SK-N-SH (cell line): Measurements from ENCODE around the gene PNPLA2. TPM values are rescaled to one million over a fixed set of nuclear protein-coding genes. Genes with fewer than 3 reads are reported as not detected.

ENCODE experiments used
- CTCF ChIA-PET: fragments of 300-600, 350-600 bp; formaldehyde crosslinking; extraction: SDS; loops from one replicate; lab custom pipeline; 2021; lab: Yijun Ruan, JAX
- POLR2A ChIA-PET: fragments of 350-600 bp; sonication (Branson Sonifier 250); formaldehyde crosslinking; extraction: SDS; loops from one replicate; lab custom pipeline; 2020; ENCODE audit warnings: antibody characterized with exemption, inconsistent platforms; lab: Yijun Ruan, JAX
- DNase-seq: peaks from one replicate; pipeline ENCODE4 v3.0.0; 2012
- H2AFZ ChIP-seq: fragments of 200-600 bp; sonication (generic); 2 replicates; pipeline ENCODE4 v1.8.1; 2016; ENCODE audit warnings: antibody characterized with exemption, mild to moderate bottlenecking, low read depth
- H3F3A ChIP-seq: fragments of 200-600 bp; sonication (generic); replicated peaks from 2 replicates; pipeline ENCODE3; 2016; ENCODE audit warnings: antibody characterized with exemption, mild to moderate bottlenecking; ENCODE audit not compliant: insufficient read depth
- H3K27ac ChIP-seq, 2 experiments: fragments of 200-500 bp in 1 of 2; fragments of 200-600 bp in 1 of 2; sonication (Bioruptor generic) in 1 of 2; sonication (generic), shearing (Covaris generic) in 1 of 2; 2 replicates each; pipeline versions ENCODE4 v1.5.1 to v1.6.1; 2014 to 2016; ENCODE audit warnings: low read depth in 2 of 2, inconsistent platforms in 1 of 2, low read length in 1 of 2, mild to moderate bottlenecking in 1 of 2, mixed read lengths in 1 of 2
- H3K27me3 ChIP-seq: fragments of 200-600 bp; sonication (generic), shearing (Covaris generic); 2 replicates; pipeline ENCODE4 v1.6.1; 2016; ENCODE audit warnings: mixed run types; ENCODE audit not compliant: insufficient read depth
- H3K36me3 ChIP-seq, 2 experiments: fragments of 200-500 bp in 1 of 2; fragments of 200-600 bp in 1 of 2; sonication (Bioruptor generic) in 1 of 2; sonication (generic) in 1 of 2; replicated peaks in 1 of 2; 2 replicates each; pipeline versions ENCODE3 to v1.5.1; 2014 to 2016; ENCODE audit warnings: low read length in 1 of 2, mild to moderate bottlenecking in 1 of 2; ENCODE audit not compliant: insufficient read depth in 2 of 2, control insufficient read depth in 1 of 2
- H3K4me1 ChIP-seq, 2 experiments: fragments of 200-500 bp in 1 of 2; fragments of 200-600 bp in 1 of 2; sonication (Bioruptor generic) in 1 of 2; sonication (generic), shearing (Covaris generic) in 1 of 2; 2 replicates each; pipeline versions ENCODE4 v1.5.1 to v1.6.1; 2014 to 2016; ENCODE audit warnings: low read depth in 1 of 2, low read length in 1 of 2, mixed run types in 1 of 2; ENCODE audit not compliant: insufficient read depth in 2 of 2, control insufficient read depth in 1 of 2
- H3K4me2 ChIP-seq: fragments of 200-600 bp; sonication (generic), shearing (Covaris generic); 2 replicates; pipeline ENCODE4 v1.6.1; 2017; ENCODE audit warnings: mixed run types
- H3K4me3 ChIP-seq, 2 experiments: fragments of 200-500 bp in 1 of 2; fragments of 200-600 bp in 1 of 2; sonication (Bioruptor generic) in 1 of 2; sonication (generic), shearing (Covaris generic) in 1 of 2; 2 replicates each; pipeline versions ENCODE4 v1.5.1 to v1.8.1; 2014 to 2016; ENCODE audit warnings: low read depth in 2 of 2, inconsistent platforms in 1 of 2, low read length in 1 of 2, mild to moderate bottlenecking in 1 of 2, mixed read lengths in 1 of 2, moderate library complexity in 1 of 2
- H3K79me2 ChIP-seq: fragments of 200-600 bp; sonication (generic); 2 replicates; pipeline ENCODE4 v1.8.1; 2017; ENCODE audit warnings: mild to moderate bottlenecking; ENCODE audit not compliant: insufficient read depth
- H3K9ac ChIP-seq: fragments of 200-600 bp; sonication (generic); 2 replicates; pipeline ENCODE4 v1.6.1; 2017; ENCODE audit warnings: mixed run types
- H3K9me2 ChIP-seq: fragments of 200-600 bp; sonication (generic); 2 replicates; pipeline ENCODE4 v1.6.1; 2017; ENCODE audit warnings: mixed run types
- H3K9me3 ChIP-seq: fragments of 200-600 bp; sonication (generic); 2 replicates; pipeline ENCODE4 v1.6.1; 2017; ENCODE audit warnings: mixed run types, mild to moderate bottlenecking, moderate library complexity
- H4K20me1 ChIP-seq: fragments of 200-600 bp; sonication (generic); 2 replicates; pipeline ENCODE4 v1.6.1; 2017; ENCODE audit warnings: mild to moderate bottlenecking, mixed run types; ENCODE audit not compliant: insufficient read depth
- CTCF ChIP-seq: fragments of 200-600 bp; sonication (generic); IDR thresholded peaks from 2 replicates; pipeline ENCODE4 v1.6.1; 2017; ENCODE audit warnings: antibody characterized with exemption, mild to moderate bottlenecking, moderate library complexity
- FOSL2 ChIP-seq: IDR thresholded peaks from 2 replicates; pipeline ENCODE4 v1.4.0; 2012; ENCODE audit warnings: low read depth, mild to moderate bottlenecking, moderate library complexity, borderline replicate concordance
- IRF3 ChIP-seq: fragments of 150-350 bp; IDR thresholded peaks from 2 replicates; pipeline ENCODE4 v1.6.1; 2016; ENCODE audit warnings: mild to moderate bottlenecking, low read depth, low read length
- MXI1 ChIP-seq: IDR thresholded peaks from 2 replicates; pipeline ENCODE4 v1.6.1; 2012; ENCODE audit warnings: mild to moderate bottlenecking, low read depth, low read length, improper control_type of control experiment
- NFIC ChIP-seq: IDR thresholded peaks from 2 replicates; pipeline ENCODE4 v1.4.0; 2012; ENCODE audit warnings: borderline replicate concordance
- RXRA ChIP-seq: IDR thresholded peaks from 2 replicates; pipeline ENCODE4 v1.4.0; 2012; ENCODE audit warnings: low read depth, mild to moderate bottlenecking, borderline replicate concordance
- TAF1 ChIP-seq: IDR thresholded peaks from 2 replicates; pipeline ENCODE4 v1.6.1; 2012; ENCODE audit warnings: low read depth, mild to moderate bottlenecking, low read length, moderate library complexity, borderline replicate concordance
- TCF12 ChIP-seq: IDR thresholded peaks from 2 replicates; pipeline ENCODE4 v1.4.0; 2012
- USF1 ChIP-seq: IDR thresholded peaks from 2 replicates; pipeline ENCODE4 v1.4.0; 2012; ENCODE audit warnings: low read depth, borderline replicate concordance
- WGBS: methylation state at CpG from one replicate; pipeline ENCODE4 v1.1.6; 2017; ENCODE audit warnings: low lambda C conversion rate; 5-methylcytosine and 5-hydroxymethylcytosine counted together
- polyA plus RNA-seq, 3 experiments: library from polyadenylated mRNA; depleted of rRNA; stranded (reverse); fragments of >200 nt; gene quantifications; 2 replicates each; pipeline ENCODE4 v1.2.3, GENCODE V29; 2012

The PNPLA2 gene
- polyA plus RNA-seq, 1 of the 3 experiments (the other 2 are of a cell fraction) = 60.3 TPM

- TF ChIP-seq IRF3 (no peak), USF1 (peak; percentile 30; the same call in 1 of the 2 replicates)
- Histone ChIP-seq H4K20me1 (peaks cover 15% of the 10 kb centered on the region), H3K9me2 (no peaks in the 10 kb centered on the region), H3K27ac (no peak overlapping the region), H3K79me2 (peaks cover 42% of the 10 kb centered on the region), H3K4me2 (peak overlapping the region; percentile 100), H2AFZ (no peak overlapping the region), H3K9ac (no peak overlapping the region), H3K9me3 (no peaks in the 10 kb centered on the region), H3K4me1 (peaks cover 14 to 37% of the 10 kb centered on the region in 2 experiments; a peak in 2 of 4 replicates), H3K4me3 (peak overlapping the region in 1 of 2 experiments; percentile 21; a peak in 1 of 4 replicates), H3K27me3 (no peaks in the 10 kb centered on the region), H3K36me3 (peaks cover 0 to 2% of the 10 kb centered on the region in 2 experiments), H3F3A (peaks cover 15% of the 10 kb centered on the region)
- ChIA-PET CTCF (interaction anchor here (0.9 to 2.3 kb wide), 5 partner anchors 10 to 28 kb away, joined by 3 to 9 read pairs (median 3); partner anchors contain the start of genes PNPLA2 and RPLP2), POLR2A (interaction anchor here (1.2 to 2.2 kb wide), 3 partner anchors 10 to 12 kb away, joined by 5 to 9 read pairs (median 6); partner anchors contain the start of genes PNPLA2, POLR2L and TSPAN4)
- 71% methylated on average over 54 of the region's 78 CpGs for WGBS
- peak; percentile 85 for DNase-seq
These were observed 11.8 kb downstream of the PNPLA2 start for GRCh38 chr11:830295-831117.

- no peak overlapping the region for H2AFZ ChIP-seq
- no peak for DNase-seq
- H3K4me3 ChIP-seq = peak overlapping the region in 1 of 2 experiments; percentile 81; a peak in 3 of 4 replicates
- peak overlapping the region; percentile 100 for H3K4me2 ChIP-seq
- POLR2A ChIA-PET = interaction anchor here (1.2 to 2.2 kb wide), 3 partner anchors 10 to 12 kb away, joined by 5 to 9 read pairs (median 6); partner anchors contain the start of genes PNPLA2, POLR2L and TSPAN4
- peak; percentile 57; the same call in 1 of the 2 replicates for TF ChIP-seq FOSL2
- no peak for TF ChIP-seq TAF1
- TF ChIP-seq RXRA = no peak
- peak; percentile 62 for TF ChIP-seq NFIC
- 0 out of 2 replicates have a peak, but pooled peaks have one; percentile 1 for TF ChIP-seq MXI1
- TF ChIP-seq CTCF = no peak
- TF ChIP-seq TCF12 = peak; percentile 44
- TF ChIP-seq, all 33 proteins: peak for 4
- Histone ChIP-seq H3K36me3 (peaks cover 2 to 3% of the 10 kb centered on the region in 2 experiments), H3K4me1 (peaks cover 14 to 37% of the 10 kb centered on the region in 2 experiments; a peak in 2 of 4 replicates), H3K9me3 (no peaks in the 10 kb centered on the region), H3K9me2 (no peaks in the 10 kb centered on the region), H4K20me1 (peaks cover 17% of the 10 kb centered on the region), H3K9ac (peak overlapping the region; percentile 80; the same call in 1 of the 2 replicates), H3K79me2 (peaks cover 50% of the 10 kb centered on the region), H3K27me3 (no peaks in the 10 kb centered on the region), H3F3A (peaks cover 16% of the 10 kb centered on the region), H3K27ac (peak overlapping the region in 1 of 2 experiments; percentile 65; a peak in 1 of 4 replicates)
- CTCF ChIA-PET = interaction anchor here (0.8 to 2.3 kb wide), 4 partner anchors 11 to 27 kb away, joined by 3 to 9 read pairs (median 4); partner anchors contain the start of gene PNPLA2
- 60% methylated on average over 26 of the region's 31 CpGs for WGBS
These were observed 12.6 kb downstream of the PNPLA2 start for GRCh38 chr11:831118-831864.
